HepG2 (cell line): ENCODE data around the gene TSTD1. TPM values are rescaled to one million over a fixed set of nuclear protein-coding genes. Genes with fewer than 3 reads are reported as not detected.
A peak's percentile ranks its signal among the peaks of the same experiment; 100 is the strongest.

Source experiments
- AGO2 ChIP-seq: fragments of 200-400 bp; formaldehyde crosslinking; optimal IDR thresholded peaks from 2 replicates; pipeline ENCODE3; 2017; ENCODE audit warnings: mild to moderate bottlenecking, low read depth, low read length, moderate library complexity
- ASH2L ChIP-seq: fragments of 300-600, 200-600 bp; sonication (generic); IDR thresholded peaks from 2 replicates; pipeline ENCODE4 v1.7.0; 2017; ENCODE audit warnings: low read depth, mild to moderate bottlenecking, moderate library complexity, mixed read lengths, low read length; ENCODE audit not compliant: insufficient read length
- BCL6 ChIP-seq: IDR thresholded peaks from 2 replicates; pipeline ENCODE4 v1.6.1; 2016; ENCODE audit warnings: missing genetic modification reagents, missing compliant biosample characterization
- HOXA5 ChIP-seq: sonication (generic); formaldehyde crosslinking; IDR thresholded peaks from 2 replicates; pipeline ENCODE4 v1.4.0; 2020; ENCODE audit warnings: missing genetic modification reagents
- MTF2 ChIP-seq: sonication (generic); formaldehyde crosslinking; IDR thresholded peaks from 2 replicates; pipeline ENCODE4 v1.5.0; 2020; ENCODE audit warnings: missing genetic modification reagents, borderline replicate concordance
- NFYC ChIP-seq: IDR thresholded peaks from 2 replicates; pipeline ENCODE4 v1.6.1; 2016; ENCODE audit warnings: missing genetic modification reagents, missing compliant biosample characterization
- SETDB1 ChIP-seq: sonication (generic); formaldehyde crosslinking; IDR thresholded peaks from 2 replicates; pipeline ENCODE4 v1.5.1; 2020; ENCODE audit warnings: missing genetic modification reagents, mild to moderate bottlenecking, borderline replicate concordance
- SMYD3 ChIP-seq: sonication (generic); formaldehyde crosslinking; IDR thresholded peaks from 2 replicates; pipeline ENCODE4 v1.8.1; 2023; ENCODE audit warnings: mild to moderate bottlenecking, missing genetic modification reagents
- TRIM22 ChIP-seq: fragments of 450-650 bp; IDR thresholded peaks from 2 replicates; pipeline ENCODE4 v1.6.1; 2017
- ZNF160 ChIP-seq: sonication (generic); formaldehyde crosslinking; IDR thresholded peaks from 2 replicates; pipeline ENCODE4 v1.8.0; 2022; ENCODE audit warnings: mild to moderate bottlenecking, inconsistent platforms, missing genetic modification reagents
- ZNF292 ChIP-seq: sonication (generic); formaldehyde crosslinking; IDR thresholded peaks from 2 replicates; pipeline ENCODE4 v1.8.1; 2022; ENCODE audit warnings: mild to moderate bottlenecking, low read depth, missing genetic modification reagents, borderline replicate concordance
- ZNF335 ChIP-seq: sonication (generic); formaldehyde crosslinking; IDR thresholded peaks from 2 replicates; pipeline ENCODE4 v1.4.0; 2020; ENCODE audit warnings: missing genetic modification reagents
- ZNF598 ChIP-seq: sonication (generic); formaldehyde crosslinking; IDR thresholded peaks from 2 replicates; pipeline ENCODE4 v1.5.1; 2020; ENCODE audit warnings: mild to moderate bottlenecking, missing genetic modification reagents, borderline replicate concordance
- ZSCAN29 ChIP-seq: sonication (generic); formaldehyde crosslinking; conservative IDR thresholded peaks from 2 replicates; pipeline ENCODE4 v1.4.0; 2020; ENCODE audit warnings: mild to moderate bottlenecking, missing genetic modification reagents
- polyA plus RNA-seq, 8 experiments: library from polyadenylated mRNA; depleted of rRNA in 3 of 8; stranded (reverse) in 7 of 8; unstranded in 1 of 8; fragments of >200 nt; fragmentation: Illumina TruSeq in 4 of 8; extraction: Trizol in 4 of 8; gene quantifications; 2 replicates each; pipeline versions ENCODE4 v1.2.1 to v1.2.3, GENCODE V29; 2011 to 2016; ENCODE audit warnings: low read depth in 4 of 8, missing spikeins in 1 of 8, mixed read lengths in 1 of 8; ENCODE audit not compliant: insufficient read depth in 1 of 8
- total RNA-seq, 5 experiments: library from RNA; depleted of rRNA; stranded (reverse); fragments of >200 nt; fragmentation: Illumina TruSeq; extraction: Trizol; gene quantifications; 2 replicates each; pipeline ENCODE4 v1.2.3, GENCODE V29; 2016; ENCODE audit warnings: low read depth in 1 of 5
- TF ChIP-seq, protein P1 (sequence below): sonication (generic); formaldehyde crosslinking; IDR thresholded peaks from 2 replicates; pipeline ENCODE4 v1.9.0; 2021; ENCODE audit warnings: mild to moderate bottlenecking, missing genetic modification reagents
- TF ChIP-seq, protein P2 (sequence below): IDR thresholded peaks from 2 replicates; pipeline ENCODE4 v1.6.1; 2018; ENCODE audit warnings: missing genetic modification reagents
- TF ChIP-seq, protein P3 (sequence below): sonication (generic); formaldehyde crosslinking; IDR thresholded peaks from 2 replicates; pipeline ENCODE4 v1.5.0; 2020; ENCODE audit warnings: mild to moderate bottlenecking, missing genetic modification reagents, moderate library complexity

The TSTD1 gene
- total and polyA plus RNA-seq, 2 of the 13 experiments (the other 11 are each of a cell fraction or from before 2014, with no cell fraction given): 0.15 to 0.31 TPM

DNA sequence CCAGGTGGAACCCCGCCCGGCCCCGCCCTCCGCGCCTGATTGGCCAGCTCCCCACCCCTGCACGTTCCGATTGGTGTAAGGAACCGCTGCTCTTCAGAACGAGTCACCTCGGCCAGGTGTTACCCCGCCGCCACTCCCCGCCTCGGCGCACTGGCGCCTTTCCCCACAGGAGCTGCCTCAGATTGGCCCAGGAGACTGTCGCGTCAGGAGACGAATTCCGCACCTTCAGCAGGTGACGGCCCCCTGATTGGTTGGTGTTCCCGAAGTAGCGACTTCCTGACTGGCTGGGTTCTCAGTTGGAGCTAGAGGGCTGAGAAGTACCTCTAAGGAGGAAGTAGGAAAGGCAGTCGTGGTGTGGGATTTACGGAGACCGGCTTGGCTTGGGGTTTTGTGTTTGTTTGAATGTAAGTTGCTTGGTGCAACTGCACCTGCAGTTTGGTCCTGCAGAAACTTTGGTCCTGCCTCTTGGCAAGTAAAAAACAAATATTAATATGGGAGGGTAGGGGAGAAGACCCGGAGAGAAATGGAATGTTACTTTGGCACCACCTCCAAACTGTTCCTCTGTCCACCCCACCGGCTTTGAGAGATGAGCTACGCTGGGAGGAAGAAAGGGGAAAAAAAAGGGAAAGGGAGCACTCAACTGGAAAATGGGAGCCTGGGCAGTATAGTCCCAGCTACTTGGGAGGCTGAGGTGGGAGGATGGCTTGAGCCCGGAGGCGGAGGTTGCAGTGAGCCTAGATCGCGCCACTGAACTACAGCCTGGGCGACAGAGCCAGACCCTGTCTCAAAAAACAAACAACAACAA lies 17.4 kb downstream of the TSTD1 start (continued):
- TF ChIP-seq ZSCAN29 (no peak), AGO2 (no peak), SETDB1 (CRISPR knock-in tag) (no peak), ZNF335 (CRISPR knock-in tag) (peak; percentile 48), SMYD3 (CRISPR knock-in tag) (no peak), ZNF598 (no peak), NFYC (CRISPR knock-in tag) (peak; percentile 88), BCL6 (CRISPR knock-in tag) (no peak), ZNF292 (CRISPR knock-in tag) (no peak), ASH2L (peak; percentile 12), HOXA5 (CRISPR knock-in tag) (0 out of 2 replicates have a peak, but pooled peaks have one; percentile 36), ZNF160 (CRISPR knock-in tag) (no peak), MTF2 (CRISPR knock-in tag) (no peak), TRIM22 (no peak)
- TF ChIP-seq, protein P1, sequence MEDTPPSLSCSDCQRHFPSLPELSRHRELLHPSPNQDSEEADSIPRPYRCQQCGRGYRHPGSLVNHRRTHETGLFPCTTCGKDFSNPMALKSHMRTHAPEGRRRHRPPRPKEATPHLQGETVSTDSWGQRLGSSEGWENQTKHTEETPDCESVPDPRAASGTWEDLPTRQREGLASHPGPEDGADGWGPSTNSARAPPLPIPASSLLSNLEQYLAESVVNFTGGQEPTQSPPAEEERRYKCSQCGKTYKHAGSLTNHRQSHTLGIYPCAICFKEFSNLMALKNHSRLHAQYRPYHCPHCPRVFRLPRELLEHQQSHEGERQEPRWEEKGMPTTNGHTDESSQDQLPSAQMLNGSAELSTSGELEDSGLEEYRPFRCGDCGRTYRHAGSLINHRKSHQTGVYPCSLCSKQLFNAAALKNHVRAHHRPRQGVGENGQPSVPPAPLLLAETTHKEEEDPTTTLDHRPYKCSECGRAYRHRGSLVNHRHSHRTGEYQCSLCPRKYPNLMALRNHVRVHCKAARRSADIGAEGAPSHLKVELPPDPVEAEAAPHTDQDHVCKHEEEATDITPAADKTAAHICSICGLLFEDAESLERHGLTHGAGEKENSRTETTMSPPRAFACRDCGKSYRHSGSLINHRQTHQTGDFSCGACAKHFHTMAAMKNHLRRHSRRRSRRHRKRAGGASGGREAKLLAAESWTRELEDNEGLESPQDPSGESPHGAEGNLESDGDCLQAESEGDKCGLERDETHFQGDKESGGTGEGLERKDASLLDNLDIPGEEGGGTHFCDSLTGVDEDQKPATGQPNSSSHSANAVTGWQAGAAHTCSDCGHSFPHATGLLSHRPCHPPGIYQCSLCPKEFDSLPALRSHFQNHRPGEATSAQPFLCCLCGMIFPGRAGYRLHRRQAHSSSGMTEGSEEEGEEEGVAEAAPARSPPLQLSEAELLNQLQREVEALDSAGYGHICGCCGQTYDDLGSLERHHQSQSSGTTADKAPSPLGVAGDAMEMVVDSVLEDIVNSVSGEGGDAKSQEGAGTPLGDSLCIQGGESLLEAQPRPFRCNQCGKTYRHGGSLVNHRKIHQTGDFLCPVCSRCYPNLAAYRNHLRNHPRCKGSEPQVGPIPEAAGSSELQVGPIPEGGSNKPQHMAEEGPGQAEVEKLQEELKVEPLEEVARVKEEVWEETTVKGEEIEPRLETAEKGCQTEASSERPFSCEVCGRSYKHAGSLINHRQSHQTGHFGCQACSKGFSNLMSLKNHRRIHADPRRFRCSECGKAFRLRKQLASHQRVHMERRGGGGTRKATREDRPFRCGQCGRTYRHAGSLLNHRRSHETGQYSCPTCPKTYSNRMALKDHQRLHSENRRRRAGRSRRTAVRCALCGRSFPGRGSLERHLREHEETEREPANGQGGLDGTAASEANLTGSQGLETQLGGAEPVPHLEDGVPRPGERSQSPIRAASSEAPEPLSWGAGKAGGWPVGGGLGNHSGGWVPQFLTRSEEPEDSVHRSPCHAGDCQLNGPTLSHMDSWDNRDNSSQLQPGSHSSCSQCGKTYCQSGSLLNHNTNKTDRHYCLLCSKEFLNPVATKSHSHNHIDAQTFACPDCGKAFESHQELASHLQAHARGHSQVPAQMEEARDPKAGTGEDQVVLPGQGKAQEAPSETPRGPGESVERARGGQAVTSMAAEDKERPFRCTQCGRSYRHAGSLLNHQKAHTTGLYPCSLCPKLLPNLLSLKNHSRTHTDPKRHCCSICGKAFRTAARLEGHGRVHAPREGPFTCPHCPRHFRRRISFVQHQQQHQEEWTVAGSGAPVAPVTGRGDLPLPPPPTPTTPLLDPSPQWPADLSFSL (CRISPR knock-in tag): no peak
- TF ChIP-seq, protein P2, sequence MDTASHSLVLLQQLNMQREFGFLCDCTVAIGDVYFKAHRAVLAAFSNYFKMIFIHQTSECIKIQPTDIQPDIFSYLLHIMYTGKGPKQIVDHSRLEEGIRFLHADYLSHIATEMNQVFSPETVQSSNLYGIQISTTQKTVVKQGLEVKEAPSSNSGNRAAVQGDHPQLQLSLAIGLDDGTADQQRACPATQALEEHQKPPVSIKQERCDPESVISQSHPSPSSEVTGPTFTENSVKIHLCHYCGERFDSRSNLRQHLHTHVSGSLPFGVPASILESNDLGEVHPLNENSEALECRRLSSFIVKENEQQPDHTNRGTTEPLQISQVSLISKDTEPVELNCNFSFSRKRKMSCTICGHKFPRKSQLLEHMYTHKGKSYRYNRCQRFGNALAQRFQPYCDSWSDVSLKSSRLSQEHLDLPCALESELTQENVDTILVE: no peak
- TF ChIP-seq, protein P3, sequence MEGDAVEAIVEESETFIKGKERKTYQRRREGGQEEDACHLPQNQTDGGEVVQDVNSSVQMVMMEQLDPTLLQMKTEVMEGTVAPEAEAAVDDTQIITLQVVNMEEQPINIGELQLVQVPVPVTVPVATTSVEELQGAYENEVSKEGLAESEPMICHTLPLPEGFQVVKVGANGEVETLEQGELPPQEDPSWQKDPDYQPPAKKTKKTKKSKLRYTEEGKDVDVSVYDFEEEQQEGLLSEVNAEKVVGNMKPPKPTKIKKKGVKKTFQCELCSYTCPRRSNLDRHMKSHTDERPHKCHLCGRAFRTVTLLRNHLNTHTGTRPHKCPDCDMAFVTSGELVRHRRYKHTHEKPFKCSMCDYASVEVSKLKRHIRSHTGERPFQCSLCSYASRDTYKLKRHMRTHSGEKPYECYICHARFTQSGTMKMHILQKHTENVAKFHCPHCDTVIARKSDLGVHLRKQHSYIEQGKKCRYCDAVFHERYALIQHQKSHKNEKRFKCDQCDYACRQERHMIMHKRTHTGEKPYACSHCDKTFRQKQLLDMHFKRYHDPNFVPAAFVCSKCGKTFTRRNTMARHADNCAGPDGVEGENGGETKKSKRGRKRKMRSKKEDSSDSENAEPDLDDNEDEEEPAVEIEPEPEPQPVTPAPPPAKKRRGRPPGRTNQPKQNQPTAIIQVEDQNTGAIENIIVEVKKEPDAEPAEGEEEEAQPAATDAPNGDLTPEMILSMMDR: no peak
